H1 (cell line): ENCODE measurements around the gene PRMT9. TPM values are rescaled to one million over a fixed set of nuclear protein-coding genes. Genes with fewer than 3 reads are reported as not detected.

Experiments used
- CTCF ChIA-PET: fragments of 300-600 bp; sonication (Branson Sonifier 250); formaldehyde crosslinking; loops from one replicate; lab custom pipeline; 2021; ENCODE audit not compliant: partially characterized antibody; lab: Charles Lee
- POLR2A ChIA-PET: fragments of 300-600 bp; sonication (Branson Sonifier 250); formaldehyde crosslinking; loops from one replicate; lab custom pipeline; 2021; ENCODE audit warnings: inconsistent platforms; ENCODE audit not compliant: partially characterized antibody; lab: Charles Lee
- DNase-seq, 2 experiments: peaks; one replicate each; pipeline versions ENCODE4 v3.0.0 to v3.0.0-alpha.2; 2010 to 2022; ENCODE audit warnings: low spot score in 2 of 2, low read depth in 1 of 2, mixed read lengths in 1 of 2
- FAIRE-seq: peaks from 2 replicates; lab custom pipeline; 2011; peaks lifted over from hg19 to GRCh38; lab: Jason Lieb, UNC
- H2AFZ ChIP-seq: 2 replicates; pipeline ENCODE4 v1.8.1; 2012; ENCODE audit warnings: low read length, inconsistent platforms
- H2AK5ac ChIP-seq: 2 replicates; pipeline ENCODE4 v1.6.1; 2013; ENCODE audit warnings: low read depth, low read length
- H2BK120ac ChIP-seq: replicated peaks from 2 replicates; pipeline ENCODE3; 2013; ENCODE audit warnings: low read depth, low read length, inconsistent platforms
- H2BK12ac ChIP-seq: 2 replicates; pipeline ENCODE4 v1.6.1; 2013; ENCODE audit warnings: low read depth, low read length
- H2BK15ac ChIP-seq: 2 replicates; pipeline ENCODE4 v1.6.1; 2013; ENCODE audit warnings: low read length
- H2BK20ac ChIP-seq: 2 replicates; pipeline ENCODE4 v1.6.1; 2013; ENCODE audit warnings: low read length
- H2BK5ac ChIP-seq: 2 replicates; pipeline ENCODE4 v1.6.1; 2013; ENCODE audit warnings: low read depth, low read length
- H3K14ac ChIP-seq: 2 replicates; pipeline ENCODE4 v1.6.1; 2013; ENCODE audit warnings: inconsistent platforms; ENCODE audit not compliant: insufficient read length
- H3K18ac ChIP-seq: 2 replicates; pipeline ENCODE4 v1.6.1; 2013; ENCODE audit warnings: low read length; ENCODE audit errors: extremely low read depth
- H3K23ac ChIP-seq: 2 replicates; pipeline ENCODE4 v1.6.1; 2013; ENCODE audit warnings: inconsistent platforms; ENCODE audit not compliant: insufficient read length
- H3K23me2 ChIP-seq: 2 replicates; pipeline ENCODE4 v1.6.1; 2013; ENCODE audit warnings: low read depth, low read length
- H3K27ac ChIP-seq: 2 replicates; pipeline ENCODE4 v1.6.1; 2011; ENCODE audit warnings: low read depth, low read length, inconsistent platforms
- H3K27me3 ChIP-seq, 4 experiments: replicated peaks in 1 of 4; 1 replicate in 1 of 4; 2 replicates in 3 of 4; pipeline versions ENCODE4 v1.6.1 to v1.8.1; 2011 to 2013; ENCODE audit warnings: low read length in 3 of 4, mild to moderate bottlenecking in 3 of 4, inconsistent platforms in 2 of 4, mixed read lengths in 2 of 4, moderate library complexity in 1 of 4; ENCODE audit not compliant: control insufficient read depth in 3 of 4, insufficient read depth in 3 of 4; ENCODE audit errors: extremely low read depth in 1 of 4
- H3K36me3 ChIP-seq, 4 experiments: 2 replicates each; pipeline versions ENCODE4 v1.6.1 to v1.8.1; 2011 to 2013; ENCODE audit warnings: mild to moderate bottlenecking in 4 of 4, low read length in 3 of 4, moderate library complexity in 2 of 4, control low read depth in 1 of 4, inconsistent platforms in 1 of 4; ENCODE audit not compliant: insufficient read depth in 4 of 4, control insufficient read depth in 2 of 4
- H3K4ac ChIP-seq: replicated peaks from 2 replicates; pipeline ENCODE3; 2013; ENCODE audit warnings: low read length, low read depth, mixed read lengths, inconsistent platforms; ENCODE audit not compliant: insufficient read length
- H3K4me1 ChIP-seq, 4 experiments: replicated peaks in 1 of 4; 1 replicate in 1 of 4; 2 replicates in 3 of 4; pipeline versions ENCODE4 v1.6.1 to v1.8.1; 2011 to 2013; ENCODE audit warnings: low read length in 3 of 4, inconsistent platforms in 2 of 4, mixed read lengths in 1 of 4; ENCODE audit not compliant: insufficient read depth in 4 of 4, control insufficient read depth in 3 of 4
- H3K4me2 ChIP-seq, 2 experiments: 2 replicates each; pipeline versions ENCODE4 v1.6.1 to v1.8.1; 2011 to 2013; ENCODE audit warnings: low read depth in 2 of 2, low read length in 2 of 2, control low read depth in 1 of 2, inconsistent platforms in 1 of 2, mild to moderate bottlenecking in 1 of 2; ENCODE audit not compliant: insufficient read depth in 1 of 2
- H3K4me3 ChIP-seq, 4 experiments: fragments of 200-600, 300-600 bp in 1 of 4; sonication (generic), shearing (Covaris generic), sonication (Bioruptor Twin) in 1 of 4; 2 replicates each; pipeline versions ENCODE4 v1.5.1 to v1.8.1; 2011 to 2016; ENCODE audit warnings: low read length in 4 of 4, low read depth in 3 of 4, control low read depth in 2 of 4, inconsistent platforms in 2 of 4, mild to moderate bottlenecking in 2 of 4, mixed read lengths in 1 of 4, moderate library complexity in 1 of 4; ENCODE audit not compliant: insufficient read depth in 2 of 4; ENCODE audit errors: extremely low read depth in 1 of 4
- H3K56ac ChIP-seq: replicated peaks from 2 replicates; pipeline ENCODE3; 2013; ENCODE audit warnings: low read depth, mild to moderate bottlenecking, mixed read lengths, low read length, inconsistent platforms; ENCODE audit not compliant: insufficient read length
- H3K79me1 ChIP-seq: 2 replicates; pipeline ENCODE4 v1.6.1; 2013; ENCODE audit warnings: low read depth, low read length, control low read depth
- H3K79me2 ChIP-seq, 2 experiments: 2 replicates each; pipeline versions ENCODE4 v1.6.1 to v1.8.1; 2012 to 2013; ENCODE audit warnings: low read length in 2 of 2, mild to moderate bottlenecking in 2 of 2, inconsistent platforms in 1 of 2; ENCODE audit not compliant: insufficient read depth in 2 of 2, control insufficient read depth in 1 of 2
- H3K9ac ChIP-seq, 4 experiments: replicated peaks in 1 of 4; 1 replicate in 1 of 4; 2 replicates in 3 of 4; pipeline versions ENCODE4 v1.6.1 to v1.8.1; 2011 to 2013; ENCODE audit warnings: low read depth in 3 of 4, low read length in 3 of 4, control low read depth in 2 of 4, mild to moderate bottlenecking in 2 of 4, moderate library complexity in 2 of 4, inconsistent platforms in 1 of 4; ENCODE audit errors: extremely low read depth in 1 of 4
- H3K9me3 ChIP-seq, 2 experiments: 2 replicates each; pipeline versions ENCODE4 v1.6.1 to v1.8.1; 2012 to 2013; ENCODE audit warnings: mild to moderate bottlenecking in 2 of 2, moderate library complexity in 2 of 2, control low read depth in 1 of 2, inconsistent platforms in 1 of 2, low read depth in 1 of 2, low read length in 1 of 2, mixed read lengths in 1 of 2; ENCODE audit not compliant: insufficient read depth in 2 of 2
- H4K20me1 ChIP-seq, 2 experiments: replicated peaks in 1 of 2; 2 replicates each; pipeline versions ENCODE3 to v1.8.1; 2011 to 2013; ENCODE audit warnings: inconsistent platforms in 2 of 2, low read length in 2 of 2, mild to moderate bottlenecking in 1 of 2; ENCODE audit not compliant: insufficient read depth in 2 of 2, control insufficient read depth in 1 of 2
- H4K5ac ChIP-seq: 2 replicates; pipeline ENCODE4 v1.6.1; 2013; ENCODE audit warnings: low read length, low read depth, mixed read lengths, inconsistent platforms; ENCODE audit not compliant: insufficient read length
- H4K8ac ChIP-seq: 2 replicates; pipeline ENCODE4 v1.8.0; 2013; ENCODE audit warnings: mild to moderate bottlenecking, moderate library complexity, low read length, inconsistent platforms; ENCODE audit not compliant: insufficient read depth; ENCODE audit errors: extremely low read depth
- H4K91ac ChIP-seq: replicated peaks from 2 replicates; pipeline ENCODE3; 2013; ENCODE audit warnings: low read length, mixed read lengths, inconsistent platforms; ENCODE audit not compliant: insufficient read length
- CTCF ChIP-seq, 3 experiments: IDR thresholded peaks; 1 replicate in 2 of 3; 2 replicates in 1 of 3; pipeline versions ENCODE4 v1.5.1 to v1.6.1; 2011; ENCODE audit warnings: low read length in 3 of 3, mild to moderate bottlenecking in 3 of 3, inconsistent platforms in 2 of 3, low read depth in 1 of 3, moderate library complexity in 1 of 3; ENCODE audit not compliant: insufficient read depth in 1 of 3; ENCODE audit errors: control extremely low read depth in 1 of 3
- JUND ChIP-seq: IDR thresholded peaks from 2 replicates; pipeline ENCODE4 v1.6.1; 2011; ENCODE audit warnings: mild to moderate bottlenecking, improper control_type of control experiment, low read length
- PHF8 ChIP-seq: fragments of 200-600 bp; sonication (generic); conservative IDR thresholded peaks from 2 replicates; pipeline ENCODE4 v1.7.1; 2012; ENCODE audit warnings: low read depth, mild to moderate bottlenecking, inconsistent platforms, low read length, moderate library complexity
- POLR2A ChIP-seq, 2 experiments: IDR thresholded peaks; 1 replicate in 1 of 2; 2 replicates in 1 of 2; pipeline ENCODE4 v1.6.1; 2011; ENCODE audit warnings: low read depth in 2 of 2, low read length in 2 of 2, mild to moderate bottlenecking in 2 of 2; ENCODE audit errors: control extremely low read depth in 1 of 2
- RAD21 ChIP-seq, 2 experiments: IDR thresholded peaks in 1 of 2; conservative IDR thresholded peaks in 1 of 2; 2 replicates each; pipeline ENCODE4 v1.6.1; 2011; ENCODE audit warnings: low read depth in 2 of 2, low read length in 2 of 2, improper control_type of control experiment in 1 of 2, inconsistent platforms in 1 of 2, mild to moderate bottlenecking in 1 of 2, moderate library complexity in 1 of 2
- SIN3A ChIP-seq, 2 experiments: IDR thresholded peaks in 1 of 2; conservative IDR thresholded peaks in 1 of 2; 2 replicates each; pipeline ENCODE4 v1.6.1; 2011 to 2012; ENCODE audit warnings: low read length in 2 of 2, improper control_type of control experiment in 1 of 2, low read depth in 1 of 2, mild to moderate bottlenecking in 1 of 2
- WGBS, 2 experiments: shearing (Covaris generic) in 1 of 2; methylation state at CpG; one replicate each; pipeline versions ENCODE4 v1.1.6 to v1.1.7; 2013 to 2015; ENCODE audit warnings: low lambda C conversion rate in 2 of 2, mixed read lengths in 2 of 2, inconsistent platforms in 1 of 2, low coverage in 1 of 2, missing lambda C conversion rate in 1 of 2; ENCODE audit not compliant: insufficient replicate concordance in 2 of 2, insufficient coverage in 1 of 2, insufficient read length in 1 of 2; ENCODE audit errors: extremely low coverage in 1 of 2, missing lambda C conversion rate in 1 of 2; 5-methylcytosine and 5-hydroxymethylcytosine counted together
- polyA plus RNA-seq, 7 experiments: library from polyadenylated mRNA; depleted of rRNA in 3 of 7; stranded (reverse) in 5 of 7; unstranded in 2 of 7; fragments of >200 nt in 5 of 7; fragments of 200-250 nt in 2 of 7; gene quantifications; 1 replicate in 5 of 7; 2 replicates in 1 of 7; 4 replicates in 1 of 7; pipeline versions ENCODE4 v1.2.1 to v1.2.3, GENCODE V29; 2011 to 2013; ENCODE audit warnings: missing spikeins in 2 of 7, mixed read lengths in 2 of 7
- total RNA-seq: library from RNA; stranded (reverse); fragmentation: NEBNext Ultra II Directional; extraction: Animal tissue kit (Norgen Biotek cat#: 25700); gene quantifications from 2 replicates; pipeline ENCODE4 v1.2.1, GENCODE V29; 2021

PRMT9 gene
- total and polyA plus RNA-seq, 2 of the 8 experiments (the other 6 are each of a cell fraction or from before 2014, with no cell fraction given): 3.8 to 9.6 TPM

- Histone ChIP-seq H3K36me3 (no peaks in the 10 kb centered on the region), H3K9ac (no peak overlapping the region), H2BK120ac (no peak overlapping the region), H2BK15ac (no peak overlapping the region), H3K4me1 (peaks cover 0 to 3% (median 1%) of the 10 kb centered on the region in 4 experiments; a peak in 2 of 7 replicates), H3K18ac (no peak overlapping the region), H4K5ac (no peak overlapping the region), H2AFZ (peak overlapping the region; percentile 14; the same call in 1 of the 2 replicates), H3K27ac (no peak overlapping the region), H3K23ac (no peak overlapping the region), H3K56ac (no peak overlapping the region), H3K9me3 (no peaks in the 10 kb centered on the region), H3K79me2 (no peaks in the 10 kb centered on the region), H3K23me2 (no peaks in the 10 kb centered on the region), H2BK5ac (no peak overlapping the region), H3K4me2 (no peak overlapping the region), H2BK12ac (no peak overlapping the region), H2AK5ac (no peak overlapping the region), H4K91ac (no peak overlapping the region), H3K27me3 (no peaks in the 10 kb centered on the region), H3K4ac (no peak overlapping the region), H4K8ac (no peak overlapping the region), H3K14ac (no peak overlapping the region), H4K20me1 (no peaks in the 10 kb centered on the region), H2BK20ac (no peak overlapping the region), H3K79me1 (no peaks in the 10 kb centered on the region), H3K4me3 (no peak overlapping the region)
- FAIRE-seq (no peak), DNase-seq (no peak)
- 88% methylated on average over 5 of the region's 5 CpGs; no CpG with 5 or more reads in 1 of the 2 experiments for WGBS, 2 experiments
- TF ChIP-seq RAD21 (IDR thresholded peaks at IDR 0.05 in 1 of 2, conservative IDR thresholded peaks at IDR 0.05 in 1 of 2; ENCODE audit: low read depth in 2 of 2, low read length in 2 of 2): peak; percentile 48 to 56
- TF ChIP-seq JUND: no peak
- no peak for TF ChIP-seq SIN3A (conservative IDR thresholded peaks at IDR 0.05 in 1 of 2, IDR thresholded peaks at IDR 0.05 in 1 of 2; ENCODE audit: low read depth in 1 of 2, low read length in 2 of 2)
- TF ChIP-seq PHF8: no peak
- peak in 2 of 3 experiments; percentile 16 to 32; a peak in 2 of 4 replicates for TF ChIP-seq CTCF (IDR thresholded peaks at IDR 0.05; ENCODE audit: control extremely low read depth in 1 of 3, insufficient read depth in 1 of 3, low read depth in 1 of 3, low read length in 3 of 3)
- no peak for TF ChIP-seq POLR2A (IDR thresholded peaks at IDR 0.05; ENCODE audit: control extremely low read depth in 1 of 2, low read depth in 2 of 2, low read length in 2 of 2)
- CTCF ChIA-PET: interaction anchor here (0.6 to 10.2 kb wide), 9 partner anchors 10 to 606 kb away, joined by 3 to 93 read pairs (median 5); no protein-coding TSS in a partner anchor
- POLR2A ChIA-PET: no interaction called here
Measured at GRCh38 chr4:147594107-147594506, 89.9 kb downstream of the PRMT9 start.
